K562 (cell line): ENCODE data around the gene PARD3B. TPM values are rescaled to one million over a fixed set of nuclear protein-coding genes. Genes with fewer than 3 reads are reported as not detected.

Experiments
- ATAC-seq: fragments of 200-7000 bp; cut with Tn5 transposase; 3 replicates; pipeline ENCODE4 v1.9.1; 2020; ENCODE audit warnings: moderate library complexity
- BruUV-seq: library from RNA; stranded (reverse); fragments of 400-500 nt; replicated peaks from 2 replicates; lab custom pipeline; 2021; lab: Mats Ljungman, UMichigan
- CTCF ChIA-PET: fragments of 300-600 bp; formaldehyde crosslinking; extraction: SDS; loops from one replicate; lab custom pipeline; 2021; ENCODE audit warnings: low intra/inter-chr PET ratio; lab: Yijun Ruan, JAX
- POLR2A ChIA-PET: fragments of 300-600, 350-650 bp; sonication (Branson Sonifier 250); formaldehyde crosslinking; extraction: SDS; loops from one replicate; lab custom pipeline; 2021; ENCODE audit warnings: antibody characterized with exemption, inconsistent platforms; lab: Yijun Ruan, JAX
- DNase-seq, 4 experiments: peaks; one replicate each; pipeline versions ENCODE4 v3.0.0 to v3.0.0-alpha.2; 2011 to 2018; ENCODE audit warnings: low spot score in 3 of 4, mixed read lengths in 3 of 4; ENCODE audit errors: extremely low read depth in 1 of 4
- FAIRE-seq: peaks from 2 replicates; lab custom pipeline; 2011; peaks lifted over from hg19 to GRCh38; lab: Jason Lieb, UNC
- H2AFZ ChIP-seq: 2 replicates; pipeline ENCODE4 v1.6.0; 2011; ENCODE audit warnings: low read depth, low read length, control low read depth, inconsistent platforms
- H3K27ac ChIP-seq: fragments of 200-600 bp; 3 replicates; pipeline ENCODE4 v1.8.0; 2011; ENCODE audit warnings: low read depth, mild to moderate bottlenecking, control low read depth, inconsistent platforms, low read length, moderate library complexity, mixed read lengths; ENCODE audit errors: extremely low read depth
- H3K27me3 ChIP-seq, 2 experiments: fragments of 300-600 bp in 1 of 2; 2 replicates in 1 of 2; 3 replicates in 1 of 2; pipeline versions ENCODE4 v1.6.0 to v1.8.0; 2011; ENCODE audit warnings: inconsistent platforms in 2 of 2, low read length in 2 of 2, mild to moderate bottlenecking in 1 of 2, mixed read lengths in 1 of 2, moderate library complexity in 1 of 2; ENCODE audit not compliant: control insufficient read depth in 2 of 2, insufficient read depth in 2 of 2
- H3K36me3 ChIP-seq: fragments of 300-600 bp; 3 replicates; pipeline ENCODE4 v1.8.0; 2011; ENCODE audit warnings: mild to moderate bottlenecking, low read length, inconsistent platforms; ENCODE audit not compliant: control insufficient read depth, insufficient read depth
- H3K4me1 ChIP-seq, 2 experiments: fragments of 200-600 bp in 1 of 2; replicated peaks in 1 of 2; 2 replicates in 1 of 2; 3 replicates in 1 of 2; pipeline versions ENCODE4 v1.5.1 to v1.8.0; 2011; ENCODE audit warnings: inconsistent platforms in 2 of 2, low read length in 2 of 2, mild to moderate bottlenecking in 1 of 2, mixed read lengths in 1 of 2, moderate library complexity in 1 of 2; ENCODE audit not compliant: control insufficient read depth in 2 of 2, insufficient read depth in 2 of 2
- H3K4me2 ChIP-seq: 2 replicates; pipeline ENCODE4 v1.6.1; 2011; ENCODE audit warnings: low read length, control low read depth, inconsistent platforms, mixed read lengths; ENCODE audit not compliant: insufficient read depth
- H3K4me3 ChIP-seq: fragments of 200-600 bp; sonication (generic), shearing (Covaris generic); 2 replicates; pipeline ENCODE4 v1.5.1; 2016; ENCODE audit warnings: control low read depth, inconsistent platforms
- H3K79me2 ChIP-seq: fragments of 200-600 bp; 3 replicates; pipeline ENCODE4 v1.8.0; 2011; ENCODE audit warnings: low read length, inconsistent platforms; ENCODE audit not compliant: control insufficient read depth, insufficient read depth
- H3K9ac ChIP-seq, 2 experiments: 2 replicates each; pipeline versions ENCODE4 v1.6.0 to v1.6.1; 2011; ENCODE audit warnings: low read depth in 2 of 2, low read length in 2 of 2, control low read depth in 1 of 2, inconsistent platforms in 1 of 2, mild to moderate bottlenecking in 1 of 2, mixed read lengths in 1 of 2; ENCODE audit not compliant: insufficient read depth in 1 of 2
- H3K9me1 ChIP-seq: one replicate; pipeline ENCODE4 v1.6.0; 2011; ENCODE audit warnings: inconsistent platforms, mild to moderate bottlenecking, low read length, moderate library complexity; ENCODE audit not compliant: control insufficient read depth, insufficient read depth
- H3K9me3 ChIP-seq: replicated peaks from 2 replicates; pipeline ENCODE4 v1.5.1; 2011; ENCODE audit warnings: low read depth, low read length, inconsistent platforms; ENCODE audit not compliant: control insufficient read depth, insufficient read depth
- H4K20me1 ChIP-seq: replicated peaks from 2 replicates; pipeline ENCODE4 v1.6.1; 2011; ENCODE audit warnings: low read length, inconsistent platforms, mixed read lengths; ENCODE audit not compliant: control insufficient read depth, insufficient read depth
- CEBPG ChIP-seq, 3 experiments: fragments of 200-800 bp in 1 of 3; sonication (Bioruptor generic) in 1 of 3; sonication (generic) in 1 of 3; formaldehyde crosslinking in 1 of 3; IDR thresholded peaks in 2 of 3; conservative IDR thresholded peaks in 1 of 3; 2 replicates each; pipeline versions ENCODE4 v1.6.1 to v1.8.0; 2016 to 2022; ENCODE audit warnings: missing compliant biosample characterization in 2 of 3, missing genetic modification characterization in 2 of 3, mild to moderate bottlenecking in 1 of 3, missing genetic modification reagents in 1 of 3
- ELK3 ChIP-seq: fragments of 450-650 bp; formaldehyde crosslinking; IDR thresholded peaks from 2 replicates; pipeline ENCODE4 v1.4.0; 2020; ENCODE audit warnings: mild to moderate bottlenecking
- HDAC8 ChIP-seq: fragments of 450-650 bp; IDR thresholded peaks from 2 replicates; pipeline ENCODE4 v1.6.1; 2016; ENCODE audit warnings: mild to moderate bottlenecking, missing genetic modification characterization, moderate library complexity, missing compliant biosample characterization
- KLF10 ChIP-seq: fragments of 250-450 bp; sonication (Bioruptor Pico); IDR thresholded peaks from 2 replicates; pipeline ENCODE4 v1.6.1; 2021; ENCODE audit warnings: matching md5 sums
- MTA3 ChIP-seq: fragments of 450-650 bp; formaldehyde crosslinking; IDR thresholded peaks from 2 replicates; pipeline ENCODE4 v1.6.1; 2017; ENCODE audit warnings: mild to moderate bottlenecking, borderline replicate concordance
- MXI1 ChIP-seq: IDR thresholded peaks from 2 replicates; pipeline ENCODE4 v1.6.1; 2011; ENCODE audit warnings: low read depth, mild to moderate bottlenecking, improper control_type of control experiment, low read length
- NCOA4 ChIP-seq: fragments of 450-650 bp; IDR thresholded peaks from 2 replicates; pipeline ENCODE4 v1.6.1; 2018; ENCODE audit warnings: mild to moderate bottlenecking; ENCODE audit not compliant: partially characterized antibody
- OTX1 ChIP-seq: fragments of 450-650 bp; formaldehyde crosslinking; IDR thresholded peaks from 2 replicates; pipeline ENCODE4 v1.4.0; 2022; ENCODE audit warnings: mild to moderate bottlenecking
- POLR2A ChIP-seq: fragments of 450-650 bp; conservative IDR thresholded peaks from 2 replicates; pipeline ENCODE4 v1.6.1; 2016
- RFX5 ChIP-seq: IDR thresholded peaks from 2 replicates; pipeline ENCODE4 v1.6.1; 2011; ENCODE audit warnings: low read depth, mild to moderate bottlenecking, improper control_type of control experiment, low read length
- SMAD4 ChIP-seq: fragments of 250-450 bp; sonication (Bioruptor Pico); conservative IDR thresholded peaks from 2 replicates; pipeline ENCODE4 v1.8.0; 2021; ENCODE audit warnings: inconsistent platforms, mild to moderate bottlenecking, moderate library complexity
- ZNF282 ChIP-seq: sonication (generic); formaldehyde crosslinking; IDR thresholded peaks from 2 replicates; pipeline ENCODE4 v1.8.1; 2023; ENCODE audit warnings: missing genetic modification reagents
- ZNF740 ChIP-seq, 3 experiments: fragments of 200-800 bp in 1 of 3; sonication (Bioruptor generic) in 1 of 3; sonication (generic) in 1 of 3; formaldehyde crosslinking in 1 of 3; IDR thresholded peaks; 2 replicates each; pipeline versions ENCODE4 v1.6.1 to v1.8.0; 2016 to 2022; ENCODE audit warnings: mild to moderate bottlenecking in 2 of 3, missing compliant biosample characterization in 2 of 3, missing genetic modification characterization in 2 of 3, missing genetic modification reagents in 1 of 3
- WGBS: fragments of 100-300 bp; shearing (Covaris generic); methylation state at CpG from one replicate; pipeline ENCODE4 v1.1.6; 2016; ENCODE audit warnings: low coverage, mixed read lengths; ENCODE audit not compliant: insufficient coverage; ENCODE audit errors: missing lambda C conversion rate; 5-methylcytosine and 5-hydroxymethylcytosine counted together
- in situ Hi-C: fragments of 300-500 bp; cut with MboI; formaldehyde crosslinking; loops from 4 replicates; pipeline ENCODE4 v1.15.0; 2018; ENCODE audit warnings: inconsistent platforms, mixed read lengths
- intact Hi-C: fragments of 100-400 bp; cut with micrococcal nuclease; formaldehyde crosslinking; loops from 2 replicates; pipeline ENCODE4 v1.14.2; 2022
- polyA plus RNA-seq, 8 experiments: library from polyadenylated mRNA; depleted of rRNA in 4 of 8; stranded (reverse) in 5 of 8; unstranded in 3 of 8; fragments of >200 nt; fragmentation: Nextera tagmentation in 2 of 8; fragmentation: Illumina TruSeq in 1 of 8; extraction: Ambion mirVana in 2 of 8; extraction: Trizol in 1 of 8; gene quantifications; 2 replicates each; pipeline versions ENCODE4 v1.2.1 to v1.2.3, GENCODE V29; 2011 to 2014; ENCODE audit warnings: inconsistent platforms in 1 of 8, missing spikeins in 1 of 8
- total RNA-seq, 7 experiments: library from RNA; depleted of rRNA in 6 of 7; stranded (reverse); fragments of >200 nt in 6 of 7; fragmentation: Illumina TruSeq in 2 of 7; extraction: Trizol in 2 of 7; gene quantifications; 2 replicates each; pipeline versions ENCODE4 v1.2.1 to v1.2.3, GENCODE V29; 2011 to 2021; ENCODE audit warnings: low replicate concordance in 1 of 7
- TF ChIP-seq, protein P1 (sequence below): fragments of 250-450 bp; sonication (Bioruptor Pico); IDR thresholded peaks from 2 replicates; pipeline ENCODE4 v1.5.0; 2021; ENCODE audit warnings: mild to moderate bottlenecking, moderate library complexity
- TF ChIP-seq, protein P2 (sequence below): sonication (generic); formaldehyde crosslinking; IDR thresholded peaks from 2 replicates; pipeline ENCODE4 v1.4.0; 2020; ENCODE audit warnings: mild to moderate bottlenecking, missing genetic modification reagents

The PARD3B gene
- total and polyA plus RNA-seq, 9 of the 15 experiments (the other 6 are each of a cell fraction or from before 2014, with no cell fraction given): 0.15 to 3.0 (median 1.1) TPM

DNA sequence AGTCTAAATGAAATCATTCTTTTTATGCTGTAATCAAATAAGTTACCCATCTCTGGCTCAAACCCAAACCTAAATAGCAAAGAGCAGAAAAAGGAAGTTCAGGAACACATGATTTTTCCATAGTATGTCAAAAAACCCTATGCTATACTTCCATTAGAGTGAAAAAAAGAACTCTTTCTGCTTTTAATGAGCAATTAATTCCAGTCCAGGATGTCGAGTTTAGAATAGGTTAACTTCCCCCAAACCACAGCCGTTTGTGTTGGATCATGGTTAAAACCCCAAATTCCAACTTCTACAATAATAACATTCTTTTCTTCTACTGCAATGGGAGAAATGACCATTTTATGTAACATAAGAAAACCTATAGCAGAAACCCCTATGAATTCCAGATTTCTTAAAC lies 965.9 kb downstream of the PARD3B start:
- CTCF ChIA-PET: no interaction called here
- BruUV-seq: no TSS peak
- Histone ChIP-seq H3K79me2 (no peaks in the 10 kb centered on the region), H3K9ac (no peak overlapping the region), H4K20me1 (no peaks in the 10 kb centered on the region), H3K4me2 (no peak overlapping the region), H3K9me3 (no peaks in the 10 kb centered on the region), H3K4me3 (no peak overlapping the region), H2AFZ (no peak overlapping the region), H3K36me3 (no peaks in the 10 kb centered on the region), H3K9me1 (no peaks in the 10 kb centered on the region), H3K4me1 (no peaks in the 10 kb centered on the region), H3K27me3 (no peaks in the 10 kb centered on the region), H3K27ac (no peak overlapping the region)
- POLR2A ChIA-PET: interaction anchor here (1.1 kb wide), 1 partner anchor 27 kb away, joined by 3 read pairs; no protein-coding TSS in a partner anchor
- 0% methylated on average over 2 of the region's 2 CpGs for WGBS
- TF ChIP-seq HDAC8 (tag) (no peak), ELK3 (no peak), KLF10 (no peak), POLR2A (no peak), NCOA4 (no peak), MXI1 (no peak), RFX5 (no peak), ZNF740 (CRISPR knock-in tag; IDR thresholded peaks at IDR 0.05) (no peak), ZNF740 (tag; IDR thresholded peaks at IDR 0.05) (no peak), OTX1 (no peak), SMAD4 (CRISPR knock-in tag) (no peak), ZNF282 (CRISPR knock-in tag) (no peak), MTA3 (no peak), CEBPG (CRISPR knock-in tag; IDR thresholded peaks at IDR 0.05) (no peak), CEBPG (tag; conservative IDR thresholded peaks at IDR 0.05 in 1 of 2, IDR thresholded peaks at IDR 0.05 in 1 of 2) (no peak)
- TF ChIP-seq, protein P1, sequence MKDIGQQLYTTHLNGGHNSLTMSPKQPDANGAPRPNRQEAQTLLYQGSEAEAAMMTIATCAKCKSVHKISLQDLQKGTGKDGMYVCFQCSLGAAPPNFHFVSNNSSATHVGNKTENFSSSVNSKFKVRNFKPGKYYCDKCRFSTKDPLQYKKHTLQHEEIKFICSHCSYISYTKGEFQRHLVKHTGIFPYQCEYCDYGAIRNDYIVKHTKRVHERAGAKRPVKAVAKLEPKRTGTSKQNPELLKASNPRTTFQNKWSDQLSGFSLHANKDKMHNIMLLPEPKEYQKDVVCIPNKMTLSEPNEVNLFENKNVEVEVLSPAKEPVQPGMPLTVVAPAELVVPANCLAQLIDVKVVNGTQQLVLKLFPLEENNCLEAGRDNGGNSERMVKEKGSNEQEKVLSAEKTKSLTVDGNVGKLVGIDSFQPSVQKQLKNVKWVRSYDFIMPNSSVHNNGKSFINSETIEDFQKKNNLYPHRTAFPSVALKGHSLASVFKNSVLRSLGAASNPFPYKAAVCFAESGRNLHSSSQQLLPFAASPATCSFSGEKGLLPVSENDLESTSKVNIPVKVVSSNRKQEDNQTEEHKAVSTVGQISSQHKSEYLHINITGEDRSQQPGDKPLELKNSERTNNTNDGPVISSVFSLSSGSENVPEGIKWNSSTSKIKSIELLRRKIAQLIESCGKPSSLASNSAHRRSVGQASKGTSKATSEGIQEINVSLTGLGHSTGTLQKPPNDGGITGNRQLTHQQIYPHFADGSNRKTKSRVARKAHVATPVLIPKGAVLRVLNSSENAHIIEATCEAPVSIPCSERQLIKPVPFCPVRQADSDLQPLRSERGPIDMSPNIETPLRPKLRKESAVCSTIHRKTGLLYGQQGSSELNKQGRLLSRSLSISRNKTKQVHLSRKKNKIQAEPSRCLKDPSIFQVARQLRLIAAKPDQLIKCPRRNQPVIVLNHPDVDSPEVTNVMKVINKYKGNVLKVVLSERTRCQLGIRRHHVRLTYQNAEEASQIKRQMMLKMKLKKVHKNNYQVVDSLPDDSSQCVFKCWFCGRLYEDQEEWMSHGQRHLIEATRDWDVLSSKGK (CRISPR knock-in tag): no peak
- TF ChIP-seq, protein P2, sequence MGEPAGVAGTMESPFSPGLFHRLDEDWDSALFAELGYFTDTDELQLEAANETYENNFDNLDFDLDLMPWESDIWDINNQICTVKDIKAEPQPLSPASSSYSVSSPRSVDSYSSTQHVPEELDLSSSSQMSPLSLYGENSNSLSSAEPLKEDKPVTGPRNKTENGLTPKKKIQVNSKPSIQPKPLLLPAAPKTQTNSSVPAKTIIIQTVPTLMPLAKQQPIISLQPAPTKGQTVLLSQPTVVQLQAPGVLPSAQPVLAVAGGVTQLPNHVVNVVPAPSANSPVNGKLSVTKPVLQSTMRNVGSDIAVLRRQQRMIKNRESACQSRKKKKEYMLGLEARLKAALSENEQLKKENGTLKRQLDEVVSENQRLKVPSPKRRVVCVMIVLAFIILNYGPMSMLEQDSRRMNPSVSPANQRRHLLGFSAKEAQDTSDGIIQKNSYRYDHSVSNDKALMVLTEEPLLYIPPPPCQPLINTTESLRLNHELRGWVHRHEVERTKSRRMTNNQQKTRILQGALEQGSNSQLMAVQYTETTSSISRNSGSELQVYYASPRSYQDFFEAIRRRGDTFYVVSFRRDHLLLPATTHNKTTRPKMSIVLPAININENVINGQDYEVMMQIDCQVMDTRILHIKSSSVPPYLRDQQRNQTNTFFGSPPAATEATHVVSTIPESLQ (CRISPR knock-in tag): no peak
- ATAC-seq (no peak), FAIRE-seq (no peak), DNase-seq (no peak)
- in situ Hi-C loops: no loop called here
- intact Hi-C loops: no loop called here
